Hematopoietic multipotent progenitor cell treated with erythropoietin and hydrocortisone succinate and interleukin-3 and kit ligand, for 17 days (in vitro differentiated cells): ENCODE results near the gene MARK4.

ENCODE experiments used
- DNase-seq: peaks from one replicate; pipeline ENCODE4 v3.0.0-alpha.2; 2015; ENCODE audit warnings: low spot score

MARK4 gene

GRCh38 chr19:45271735-45272108 lies 20.7 kb downstream of the MARK4 start:
- no peak for DNase-seq

DNA sequence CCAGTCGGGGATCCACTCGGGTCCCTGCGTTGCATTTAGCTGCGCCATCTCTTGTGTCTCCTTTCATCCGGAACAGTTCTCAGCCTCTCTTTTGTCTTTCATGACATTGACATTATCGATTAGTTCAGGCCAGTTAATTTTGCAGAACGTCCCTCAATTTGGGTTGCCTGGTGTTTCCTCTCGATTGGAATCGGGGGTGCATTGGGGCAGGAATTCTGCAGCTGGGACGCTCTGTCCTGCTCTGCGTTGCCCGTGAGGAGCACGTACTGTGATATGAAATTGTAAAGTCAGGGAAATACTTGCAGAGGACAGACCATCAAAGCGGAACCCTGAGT lies 22.4 kb downstream of the MARK4 start:
- no peak for DNase-seq

DNA sequence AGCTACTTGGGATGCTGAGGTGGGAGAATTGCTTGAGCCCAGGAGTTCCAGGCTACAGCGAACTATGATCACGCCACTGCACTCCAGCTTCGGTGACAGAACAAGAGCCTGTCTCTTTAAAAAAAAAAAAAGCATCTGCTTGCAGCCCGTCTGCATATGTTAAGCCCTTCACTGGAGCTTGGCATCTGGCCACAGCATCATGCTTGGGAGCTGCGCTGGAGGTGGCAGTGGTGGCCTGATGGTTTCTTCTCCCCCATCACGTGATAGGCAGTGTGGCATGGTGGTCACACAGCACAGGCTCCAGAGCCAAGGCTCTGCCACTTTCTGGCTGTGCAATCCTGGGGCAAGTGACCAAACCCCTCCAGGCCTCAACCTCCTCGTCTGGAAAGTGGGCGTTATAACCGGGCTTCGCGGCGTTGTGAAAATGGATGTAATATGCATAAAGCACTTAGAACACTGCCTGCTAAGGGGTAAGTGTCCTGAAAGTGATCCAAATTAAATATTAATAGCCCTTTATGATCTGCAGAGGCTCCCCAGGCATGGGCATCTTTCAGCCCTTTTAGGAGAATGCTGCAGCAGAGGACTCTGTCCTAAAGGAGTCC lies 24.4 kb downstream of the MARK4 start:
- no peak for DNase-seq

GRCh38 chr19:45276284-45276687 lies 25.2 kb downstream of the MARK4 start:
- no peak for DNase-seq

DNA sequence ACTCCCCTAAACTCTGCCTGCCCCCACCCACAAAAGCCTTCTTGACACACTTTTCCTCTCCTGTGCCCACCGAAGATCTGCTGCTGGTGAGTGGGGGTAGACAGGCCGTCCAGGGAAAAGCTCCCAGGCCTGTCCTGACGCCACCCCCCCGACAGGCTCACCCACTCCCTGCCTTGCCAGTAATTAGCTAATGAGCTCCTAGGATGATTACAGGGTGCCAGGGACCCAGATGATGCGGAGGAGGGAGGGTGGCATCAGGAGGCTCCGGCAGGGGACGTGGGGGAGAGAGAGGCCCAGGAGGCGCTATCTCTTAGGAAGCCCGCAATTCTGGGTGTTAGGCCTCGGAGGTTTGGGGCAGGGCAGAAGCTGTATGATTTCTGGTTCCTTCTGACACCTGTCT lies 27.0 kb downstream of the MARK4 start:
- DNase-seq, result no peak

- no peak for DNase-seq
These were observed 28.6 kb downstream of the MARK4 start for GRCh38 chr19:45279587-45280192.

DNA sequence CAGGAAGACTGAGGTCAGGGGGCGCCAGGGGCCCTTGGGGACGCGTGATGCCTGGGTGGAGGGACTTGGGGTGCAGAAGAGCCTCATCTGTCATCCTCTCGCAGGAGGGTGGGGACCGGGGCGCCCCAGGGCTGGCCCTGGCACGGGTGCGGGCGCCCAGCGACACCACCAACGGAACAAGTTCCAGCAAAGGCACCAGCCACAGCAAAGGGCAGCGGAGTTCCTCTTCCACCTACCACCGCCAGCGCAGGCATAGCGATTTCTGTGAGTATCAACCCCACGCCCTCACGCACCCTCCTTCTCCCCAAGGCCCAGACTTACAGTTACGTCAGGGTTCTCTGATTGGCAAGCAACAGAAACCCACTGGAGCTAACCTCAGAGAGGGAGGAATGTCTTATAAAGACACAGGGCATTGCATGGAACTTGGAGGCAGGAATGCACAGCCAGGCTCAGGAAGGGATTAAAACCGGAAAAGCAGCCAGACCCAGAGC lies 29.4 kb downstream of the MARK4 start:
- DNase-seq, result no peak

DNA sequence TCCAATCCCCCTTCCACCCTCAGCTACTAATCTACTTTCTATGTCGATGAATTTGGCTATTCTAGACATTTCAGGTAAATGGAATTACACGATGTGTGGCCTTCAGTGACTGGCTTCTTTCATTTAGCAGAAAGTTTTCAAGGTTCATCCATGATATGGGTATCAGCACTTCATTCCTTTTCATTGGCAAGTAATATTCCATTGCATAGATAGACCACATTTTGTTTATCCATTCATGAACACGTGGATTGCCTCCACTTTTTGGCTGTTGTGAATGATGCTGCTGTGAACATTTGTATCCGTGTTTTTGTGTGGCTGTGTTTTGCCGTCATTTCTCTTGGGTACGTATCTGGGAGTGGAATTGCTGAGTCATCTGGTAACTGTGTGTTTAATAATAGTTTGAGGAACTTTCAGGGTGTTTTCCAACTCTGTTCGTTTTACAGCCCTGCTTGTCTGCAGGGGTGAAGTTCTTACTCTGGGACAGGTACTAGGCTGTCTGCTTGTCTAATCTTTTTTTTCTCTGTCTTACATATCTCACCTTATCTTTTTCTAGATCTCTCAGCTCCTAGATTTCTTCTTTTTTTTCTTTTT lies 32.5 kb downstream of the MARK4 start:
- no peak for DNase-seq

DNA sequence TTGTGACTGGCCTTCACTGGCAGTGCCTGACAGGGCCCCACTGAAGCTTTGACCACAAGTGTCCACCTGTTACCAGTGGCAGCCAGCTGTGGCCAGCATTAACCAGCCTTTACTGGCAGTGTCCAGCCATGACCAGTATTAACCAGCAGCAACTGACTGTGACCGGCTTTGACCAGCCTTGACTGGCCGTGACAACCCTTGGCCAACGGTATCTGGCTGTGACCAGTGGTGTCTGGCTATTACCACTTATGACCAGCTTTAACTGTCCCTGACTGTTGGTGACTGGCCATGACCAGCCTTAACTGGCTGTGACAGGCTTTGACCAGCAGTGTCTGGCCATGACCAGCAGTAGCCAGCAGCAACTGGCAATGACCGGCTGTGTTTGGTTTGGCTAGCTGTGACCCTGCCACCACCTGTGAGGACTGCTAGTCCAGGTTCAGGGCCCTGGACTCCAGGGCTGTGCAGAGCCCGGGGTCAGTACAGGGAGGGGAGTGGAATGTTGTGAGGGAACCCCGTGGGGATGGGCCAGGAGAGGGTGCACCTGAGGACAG lies 39.4 kb downstream of the MARK4 start:
- no peak for DNase-seq

DNA sequence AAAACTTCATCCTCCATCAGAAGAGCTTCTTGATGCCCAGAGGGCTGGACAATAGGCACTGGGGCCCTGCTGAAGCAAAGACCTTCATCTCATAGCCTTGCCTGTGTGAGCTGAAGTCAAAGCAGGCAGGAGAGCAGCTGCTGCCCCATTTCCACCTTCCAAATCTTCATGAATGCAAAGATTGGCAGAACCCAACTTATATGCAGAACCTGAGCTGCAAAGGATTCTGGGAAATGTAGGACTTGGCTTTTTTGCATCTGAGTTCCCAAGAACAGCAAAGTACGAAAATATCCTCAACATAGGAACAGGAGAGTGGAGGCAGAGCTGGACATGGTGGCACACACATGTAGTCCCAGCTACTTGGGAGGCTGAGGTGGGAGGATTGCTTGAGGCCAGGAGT lies 40.8 kb downstream of the MARK4 start:
- no peak for DNase-seq

DNA sequence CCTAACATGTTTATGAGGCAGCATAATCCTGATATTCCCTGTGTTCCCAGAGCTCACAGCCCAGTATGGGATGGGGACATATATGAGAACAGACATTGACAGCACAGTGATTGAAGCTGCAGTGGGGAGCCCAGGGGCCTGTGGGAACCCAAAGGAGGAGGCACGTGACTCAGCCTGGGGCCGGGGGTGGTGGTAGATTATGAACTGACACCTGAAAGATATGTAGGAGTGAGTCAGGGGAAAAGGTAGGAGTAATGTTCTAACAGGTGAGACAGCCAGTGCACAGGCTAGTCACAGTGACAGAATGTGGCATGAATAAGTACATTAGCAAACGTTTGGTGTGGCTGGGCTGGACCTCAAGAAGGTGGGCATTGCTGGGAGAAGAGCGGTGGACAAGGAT lies 42.6 kb downstream of the MARK4 start:
- DNase-seq, result no peak

DNA sequence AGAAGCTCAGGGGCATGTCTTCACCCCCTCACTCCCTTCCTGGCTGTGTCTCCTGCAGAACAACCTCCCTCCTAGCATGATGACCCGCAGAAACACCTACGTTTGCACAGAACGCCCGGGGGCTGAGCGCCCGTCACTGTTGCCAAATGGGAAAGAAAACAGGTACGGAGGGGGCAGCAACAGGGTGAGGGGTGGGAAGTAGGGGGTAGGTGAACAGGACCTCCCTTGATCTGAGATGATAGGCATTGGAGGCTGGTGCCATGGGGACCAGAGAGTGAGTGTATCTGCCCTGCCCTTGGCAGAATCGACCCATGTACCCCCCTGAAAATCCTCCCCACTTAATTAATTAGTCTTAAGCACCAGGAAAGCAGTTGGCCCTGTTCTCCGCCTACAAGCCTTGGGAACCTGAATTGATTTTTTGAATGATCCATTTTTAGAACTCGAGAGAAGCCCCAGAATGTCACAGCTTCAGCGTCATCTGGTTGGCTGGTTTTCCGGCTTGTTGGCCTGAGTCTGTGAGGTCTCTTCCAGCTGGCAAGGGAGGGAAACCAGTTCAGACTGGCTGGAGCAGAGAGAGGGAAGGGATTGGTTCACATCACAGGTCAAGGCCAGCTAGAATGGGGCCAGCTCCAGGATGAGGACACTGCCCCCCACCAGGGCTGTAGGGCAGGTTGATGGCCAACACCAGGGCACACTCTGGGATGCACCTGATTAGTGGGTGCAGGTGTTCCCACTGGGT lies 43.4 kb downstream of the MARK4 start:
- DNase-seq, result no peak

GRCh38 chr19:45295873-45296272 lies 44.8 kb downstream of the MARK4 start:
- no peak for DNase-seq

DNA sequence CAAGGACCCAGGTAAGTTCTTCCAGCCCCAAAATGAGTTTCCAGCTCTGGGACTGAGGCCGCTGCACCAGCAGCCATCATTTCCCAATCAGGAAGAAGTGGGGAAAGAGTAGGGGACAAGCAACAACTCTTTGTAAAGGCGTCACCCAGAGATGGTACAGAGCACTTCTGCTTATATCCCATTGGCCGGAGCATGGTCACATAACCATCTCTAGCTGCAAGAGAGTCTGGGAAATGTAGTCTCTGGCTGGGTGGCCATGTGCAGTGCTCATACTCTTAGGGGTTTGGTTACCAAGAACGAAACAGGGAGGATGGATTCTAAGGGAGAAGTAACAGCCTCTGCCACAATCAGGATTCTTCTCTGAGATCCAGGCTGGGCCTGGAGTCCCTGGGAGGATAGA lies 45.3 kb downstream of the MARK4 start:
- DNase-seq, result no peak

DNA sequence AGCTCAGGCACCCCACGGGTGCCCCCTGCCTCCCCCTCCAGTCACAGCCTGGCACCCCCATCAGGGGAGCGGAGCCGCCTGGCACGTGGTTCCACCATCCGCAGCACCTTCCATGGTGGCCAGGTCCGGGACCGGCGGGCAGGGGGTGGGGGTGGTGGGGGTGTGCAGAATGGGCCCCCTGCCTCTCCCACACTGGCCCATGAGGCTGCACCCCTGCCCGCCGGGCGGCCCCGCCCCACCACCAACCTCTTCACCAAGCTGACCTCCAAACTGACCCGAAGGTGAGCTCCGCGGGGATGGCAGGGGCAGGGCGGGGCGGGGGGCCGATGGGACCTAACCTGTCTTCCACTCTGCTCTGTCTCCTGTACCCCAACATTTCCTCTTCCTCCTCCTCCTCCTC lies 46.6 kb downstream of the MARK4 start:
- no peak for DNase-seq

- no peak for DNase-seq
These were observed 47.2 kb downstream of the MARK4 start for GRCh38 chr19:45298264-45298663.

- no peak for DNase-seq
These were observed 48.6 kb downstream of the MARK4 start for GRCh38 chr19:45299719-45300118.

GRCh38 chr19:45302416-45302815 lies 51.3 kb downstream of the MARK4 start:
- DNase-seq, result no peak

GRCh38 chr19:45303269-45304060 lies 52.4 kb downstream of the MARK4 start:
- no peak for DNase-seq

DNA sequence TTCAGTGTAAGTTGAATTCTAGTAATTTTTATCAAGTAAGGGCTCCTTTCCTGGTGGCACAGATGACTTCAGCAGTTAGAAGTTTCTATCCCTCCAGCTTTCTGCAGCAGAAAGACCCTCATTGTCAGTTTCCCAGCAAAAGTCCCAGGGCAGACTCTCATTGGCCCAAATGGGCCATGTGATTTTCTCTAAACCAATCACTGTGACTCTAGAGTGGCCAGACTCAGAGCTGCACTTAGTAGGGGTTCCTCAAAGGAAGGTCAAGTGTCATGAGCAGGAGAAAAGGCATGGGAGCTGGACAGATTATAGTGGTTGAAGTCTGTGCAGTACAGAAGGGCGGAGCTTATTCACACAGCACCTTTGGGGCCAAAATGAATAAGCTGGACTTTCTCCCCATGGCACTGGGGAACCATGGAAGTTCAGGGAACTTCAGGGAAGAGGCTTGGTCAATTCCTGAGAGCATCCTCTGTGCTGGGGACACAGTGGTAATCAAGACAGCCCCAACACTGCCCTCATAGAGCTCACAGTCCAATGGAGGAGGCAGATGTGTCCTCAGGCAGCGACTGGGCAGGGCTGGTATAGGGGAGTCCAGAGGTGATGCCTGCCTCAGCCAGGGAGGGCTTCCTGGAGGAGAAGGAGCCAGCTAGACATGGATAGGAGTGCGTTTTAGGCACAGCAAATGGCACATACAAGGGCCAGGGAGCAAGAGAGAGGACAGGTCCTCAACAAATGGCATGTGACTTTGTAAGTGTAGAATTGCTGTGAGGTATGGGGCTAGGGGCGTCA lies 53.3 kb downstream of the MARK4 start:
- no peak for DNase-seq

DNA sequence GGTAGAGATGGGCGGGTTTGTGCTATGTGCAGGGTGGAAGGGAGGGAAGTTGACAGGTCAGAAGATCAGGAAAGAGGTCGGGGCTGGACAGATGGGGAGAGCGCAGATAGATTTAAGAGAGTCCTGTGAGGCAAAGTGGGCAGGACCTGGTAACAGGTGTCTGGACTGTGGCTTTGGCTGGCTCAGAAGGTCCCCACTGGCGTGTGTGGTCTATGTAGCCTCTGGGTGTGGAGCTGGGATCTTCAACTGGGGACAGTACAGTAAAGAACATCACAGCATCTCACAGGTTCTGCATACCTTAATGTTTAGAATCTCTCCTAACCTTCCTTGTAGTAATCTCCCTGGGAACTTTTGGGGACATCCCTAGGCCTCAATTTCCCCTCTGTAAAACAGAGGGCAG lies 53.9 kb downstream of the MARK4 start:
- no peak for DNase-seq
